SK-N-SH (cell line): ENCODE data around the gene PRKCH. TPM values are rescaled to one million over a fixed set of nuclear protein-coding genes. Genes with fewer than 3 reads are reported as not detected.

Experiments used
- CTCF ChIA-PET: fragments of 300-600, 350-600 bp; formaldehyde crosslinking; extraction: SDS; loops from one replicate; lab custom pipeline; 2021; lab: Yijun Ruan, JAX
- POLR2A ChIA-PET: fragments of 350-600 bp; sonication (Branson Sonifier 250); formaldehyde crosslinking; extraction: SDS; loops from one replicate; lab custom pipeline; 2020; ENCODE audit warnings: antibody characterized with exemption, inconsistent platforms; lab: Yijun Ruan, JAX
- DNase-seq: peaks from one replicate; pipeline ENCODE4 v3.0.0; 2012
- H2AFZ ChIP-seq: fragments of 200-600 bp; sonication (generic); 2 replicates; pipeline ENCODE4 v1.8.1; 2016; ENCODE audit warnings: antibody characterized with exemption, mild to moderate bottlenecking, low read depth
- H3F3A ChIP-seq: fragments of 200-600 bp; sonication (generic); replicated peaks from 2 replicates; pipeline ENCODE3; 2016; ENCODE audit warnings: antibody characterized with exemption, mild to moderate bottlenecking; ENCODE audit not compliant: insufficient read depth
- H3K27ac ChIP-seq, 2 experiments: fragments of 200-500 bp in 1 of 2; fragments of 200-600 bp in 1 of 2; sonication (Bioruptor generic) in 1 of 2; sonication (generic), shearing (Covaris generic) in 1 of 2; 2 replicates each; pipeline versions ENCODE4 v1.5.1 to v1.6.1; 2014 to 2016; ENCODE audit warnings: low read depth in 2 of 2, inconsistent platforms in 1 of 2, low read length in 1 of 2, mild to moderate bottlenecking in 1 of 2, mixed read lengths in 1 of 2
- H3K27me3 ChIP-seq: fragments of 200-600 bp; sonication (generic), shearing (Covaris generic); 2 replicates; pipeline ENCODE4 v1.6.1; 2016; ENCODE audit warnings: mixed run types; ENCODE audit not compliant: insufficient read depth
- H3K36me3 ChIP-seq, 2 experiments: fragments of 200-500 bp in 1 of 2; fragments of 200-600 bp in 1 of 2; sonication (Bioruptor generic) in 1 of 2; sonication (generic) in 1 of 2; replicated peaks in 1 of 2; 2 replicates each; pipeline versions ENCODE3 to v1.5.1; 2014 to 2016; ENCODE audit warnings: low read length in 1 of 2, mild to moderate bottlenecking in 1 of 2; ENCODE audit not compliant: insufficient read depth in 2 of 2, control insufficient read depth in 1 of 2
- H3K4me1 ChIP-seq, 2 experiments: fragments of 200-500 bp in 1 of 2; fragments of 200-600 bp in 1 of 2; sonication (Bioruptor generic) in 1 of 2; sonication (generic), shearing (Covaris generic) in 1 of 2; 2 replicates each; pipeline versions ENCODE4 v1.5.1 to v1.6.1; 2014 to 2016; ENCODE audit warnings: low read depth in 1 of 2, low read length in 1 of 2, mixed run types in 1 of 2; ENCODE audit not compliant: insufficient read depth in 2 of 2, control insufficient read depth in 1 of 2
- H3K4me2 ChIP-seq: fragments of 200-600 bp; sonication (generic), shearing (Covaris generic); 2 replicates; pipeline ENCODE4 v1.6.1; 2017; ENCODE audit warnings: mixed run types
- H3K4me3 ChIP-seq, 2 experiments: fragments of 200-500 bp in 1 of 2; fragments of 200-600 bp in 1 of 2; sonication (Bioruptor generic) in 1 of 2; sonication (generic), shearing (Covaris generic) in 1 of 2; 2 replicates each; pipeline versions ENCODE4 v1.5.1 to v1.8.1; 2014 to 2016; ENCODE audit warnings: low read depth in 2 of 2, inconsistent platforms in 1 of 2, low read length in 1 of 2, mild to moderate bottlenecking in 1 of 2, mixed read lengths in 1 of 2, moderate library complexity in 1 of 2
- H3K79me2 ChIP-seq: fragments of 200-600 bp; sonication (generic); 2 replicates; pipeline ENCODE4 v1.8.1; 2017; ENCODE audit warnings: mild to moderate bottlenecking; ENCODE audit not compliant: insufficient read depth
- H3K9ac ChIP-seq: fragments of 200-600 bp; sonication (generic); 2 replicates; pipeline ENCODE4 v1.6.1; 2017; ENCODE audit warnings: mixed run types
- H3K9me2 ChIP-seq: fragments of 200-600 bp; sonication (generic); 2 replicates; pipeline ENCODE4 v1.6.1; 2017; ENCODE audit warnings: mixed run types
- H3K9me3 ChIP-seq: fragments of 200-600 bp; sonication (generic); 2 replicates; pipeline ENCODE4 v1.6.1; 2017; ENCODE audit warnings: mixed run types, mild to moderate bottlenecking, moderate library complexity
- H4K20me1 ChIP-seq: fragments of 200-600 bp; sonication (generic); 2 replicates; pipeline ENCODE4 v1.6.1; 2017; ENCODE audit warnings: mild to moderate bottlenecking, mixed run types; ENCODE audit not compliant: insufficient read depth
- EZH2phosphoT487 ChIP-seq: fragments of 200-600 bp; sonication (generic); IDR thresholded peaks from 2 replicates; pipeline ENCODE4 v1.6.1; 2017; ENCODE audit warnings: low read depth, mixed run types, mild to moderate bottlenecking, antibody characterized with exemption, moderate library complexity, borderline replicate concordance
- FOSL2 ChIP-seq: IDR thresholded peaks from 2 replicates; pipeline ENCODE4 v1.4.0; 2012; ENCODE audit warnings: low read depth, mild to moderate bottlenecking, moderate library complexity, borderline replicate concordance
- GABPA ChIP-seq: IDR thresholded peaks from 2 replicates; pipeline ENCODE4 v1.4.0; 2012; ENCODE audit warnings: low read depth, mild to moderate bottlenecking
- GATA2 ChIP-seq: sonication (generic); formaldehyde crosslinking; IDR thresholded peaks from 2 replicates; pipeline ENCODE4 v1.5.0; 2020; ENCODE audit warnings: mild to moderate bottlenecking, missing genetic modification reagents
- IRF3 ChIP-seq: fragments of 150-350 bp; IDR thresholded peaks from 2 replicates; pipeline ENCODE4 v1.6.1; 2016; ENCODE audit warnings: mild to moderate bottlenecking, low read depth, low read length
- JUND ChIP-seq: IDR thresholded peaks from 2 replicates; pipeline ENCODE4 v1.4.0; 2012
- MEF2A ChIP-seq: IDR thresholded peaks from 2 replicates; pipeline ENCODE4 v1.4.0; 2012; ENCODE audit warnings: low read depth, borderline replicate concordance
- MXI1 ChIP-seq: IDR thresholded peaks from 2 replicates; pipeline ENCODE4 v1.6.1; 2012; ENCODE audit warnings: mild to moderate bottlenecking, low read depth, low read length, improper control_type of control experiment
- NFIC ChIP-seq: IDR thresholded peaks from 2 replicates; pipeline ENCODE4 v1.4.0; 2012; ENCODE audit warnings: borderline replicate concordance
- NRF1 ChIP-seq: IDR thresholded peaks from 2 replicates; pipeline ENCODE4 v1.6.1; 2012; ENCODE audit warnings: low read depth, mild to moderate bottlenecking, low read length
- PBX3 ChIP-seq: IDR thresholded peaks from 2 replicates; pipeline ENCODE4; 2012
- RCOR1 ChIP-seq: fragments of 150-350 bp; IDR thresholded peaks from 2 replicates; pipeline ENCODE4 v1.6.1; 2017; ENCODE audit warnings: antibody characterized with exemption, low read length
- RFX5 ChIP-seq: IDR thresholded peaks from 2 replicates; pipeline ENCODE4 v1.6.1; 2012; ENCODE audit warnings: mild to moderate bottlenecking, improper control_type of control experiment, low read length
- SMC3 ChIP-seq: IDR thresholded peaks from 2 replicates; pipeline ENCODE4 v1.6.1; 2012; ENCODE audit warnings: low read depth, low read length, improper control_type of control experiment
- TAF1 ChIP-seq: IDR thresholded peaks from 2 replicates; pipeline ENCODE4 v1.6.1; 2012; ENCODE audit warnings: low read depth, mild to moderate bottlenecking, low read length, moderate library complexity, borderline replicate concordance
- TCF12 ChIP-seq: IDR thresholded peaks from 2 replicates; pipeline ENCODE4 v1.4.0; 2012
- USF2 ChIP-seq: fragments of 150-350 bp; IDR thresholded peaks from 2 replicates; pipeline ENCODE4 v1.6.1; 2017; ENCODE audit warnings: antibody characterized with exemption, low read length, low read depth, borderline replicate concordance
- YY1 ChIP-seq: IDR thresholded peaks from 2 replicates; pipeline ENCODE4 v1.4.0; 2012; ENCODE audit warnings: low read depth, mild to moderate bottlenecking
- ZBTB33 ChIP-seq: IDR thresholded peaks from 2 replicates; pipeline ENCODE4 v1.4.0; 2012; ENCODE audit warnings: low read depth, borderline replicate concordance
- WGBS: methylation state at CpG from one replicate; pipeline ENCODE4 v1.1.6; 2017; ENCODE audit warnings: low lambda C conversion rate; 5-methylcytosine and 5-hydroxymethylcytosine counted together
- polyA plus RNA-seq, 3 experiments: library from polyadenylated mRNA; depleted of rRNA; stranded (reverse); fragments of >200 nt; gene quantifications; 2 replicates each; pipeline ENCODE4 v1.2.3, GENCODE V29; 2012

PRKCH gene
- polyA plus RNA-seq, 1 of the 3 experiments (the other 2 are of a cell fraction): 4.2 TPM

- Histone ChIP-seq H3K4me1 (peaks cover 0 to 4% of the 10 kb centered on the region in 2 experiments; a peak in 1 of 4 replicates), H3F3A (no peaks in the 10 kb centered on the region)
- TF ChIP-seq RFX5: no peak
- TF ChIP-seq FOSL2: no peak
- TF ChIP-seq TCF12: peak; percentile 41; the same call in 1 of the 2 replicates
- TF ChIP-seq IRF3: no peak
- no peak for TF ChIP-seq YY1
- TF ChIP-seq, all 33 proteins: peak for 1
- Histone ChIP-seq H2AFZ (no peak overlapping the region), H3K36me3 (no peaks in the 10 kb centered on the region), H3K9me2 (no peaks in the 10 kb centered on the region), H3K79me2 (no peaks in the 10 kb centered on the region), H3K4me3 (no peak overlapping the region), H3K9ac (no peak overlapping the region), H3K27me3 (no peaks in the 10 kb centered on the region), H3K4me2 (no peak overlapping the region), H4K20me1 (no peaks in the 10 kb centered on the region), H3K27ac (no peak overlapping the region), H3K9me3 (no peaks in the 10 kb centered on the region)
- ChIA-PET CTCF (interaction anchor here (0.7 to 5.1 kb wide), 3 partner anchors 10 to 38 kb away, joined by 3 to 29 read pairs (median 5); partner anchors contain the start of gene TMEM30B), POLR2A (interaction anchor here (0.7 kb wide), 1 partner anchor 696 kb away, joined by 4 read pairs; no protein-coding TSS in a partner anchor)
- 9% methylated on average over 1 of the region's 1 CpG for WGBS
- DNase-seq: no peak
Measured at GRCh38 chr14:61290701-61291100, 30.7 kb upstream of the PRKCH start.

GRCh38 chr14:61296151-61296550 is 25.2 kb upstream of the PRKCH start:
- CTCF ChIA-PET: interaction anchor here (0.6 to 2.8 kb wide), 17 partner anchors 8 to 830 kb away, joined by 3 to 15 read pairs (median 5); partner anchors contain the start of gene PRKCH

More at GRCh38 chr14:61296151-61296550, 25.2 kb upstream of the PRKCH start:
- Histone ChIP-seq H3K27me3 (no peaks in the 10 kb centered on the region), H3K9ac (no peak overlapping the region), H4K20me1 (no peaks in the 10 kb centered on the region), H3K4me3 (peak overlapping the region in 1 of 2 experiments; percentile 14; a peak in 1 of 4 replicates), H3K27ac (no peak overlapping the region), H3K4me2 (0 out of 2 replicates have a peak overlapping the region, but pooled peaks have one; percentile 4), H3K9me3 (no peaks in the 10 kb centered on the region), H3K4me1 (no peaks in the 10 kb centered on the region), H3K79me2 (no peaks in the 10 kb centered on the region), H3F3A (no peaks in the 10 kb centered on the region), H3K9me2 (no peaks in the 10 kb centered on the region), H2AFZ (peak overlapping the region; percentile 69), H3K36me3 (no peaks in the 10 kb centered on the region)
- no peak for DNase-seq
- WGBS: 39% methylated on average over 3 of the region's 3 CpGs
- TF ChIP-seq NRF1 (no peak), MXI1 (no peak), MEF2A (no peak), TAF1 (no peak), TCF12 (no peak), JUND (no peak), PBX3 (no peak), SMC3 (no peak), RCOR1 (no peak), GABPA (no peak), GATA2 (CRISPR knock-in tag) (no peak), ZBTB33 (no peak), USF2 (no peak), EZH2phosphoT487 (no peak), NFIC (no peak)
- POLR2A ChIA-PET: no interaction called here
